ENCODE data around the gene ZIC2.

ZIC2 gene

DNA sequence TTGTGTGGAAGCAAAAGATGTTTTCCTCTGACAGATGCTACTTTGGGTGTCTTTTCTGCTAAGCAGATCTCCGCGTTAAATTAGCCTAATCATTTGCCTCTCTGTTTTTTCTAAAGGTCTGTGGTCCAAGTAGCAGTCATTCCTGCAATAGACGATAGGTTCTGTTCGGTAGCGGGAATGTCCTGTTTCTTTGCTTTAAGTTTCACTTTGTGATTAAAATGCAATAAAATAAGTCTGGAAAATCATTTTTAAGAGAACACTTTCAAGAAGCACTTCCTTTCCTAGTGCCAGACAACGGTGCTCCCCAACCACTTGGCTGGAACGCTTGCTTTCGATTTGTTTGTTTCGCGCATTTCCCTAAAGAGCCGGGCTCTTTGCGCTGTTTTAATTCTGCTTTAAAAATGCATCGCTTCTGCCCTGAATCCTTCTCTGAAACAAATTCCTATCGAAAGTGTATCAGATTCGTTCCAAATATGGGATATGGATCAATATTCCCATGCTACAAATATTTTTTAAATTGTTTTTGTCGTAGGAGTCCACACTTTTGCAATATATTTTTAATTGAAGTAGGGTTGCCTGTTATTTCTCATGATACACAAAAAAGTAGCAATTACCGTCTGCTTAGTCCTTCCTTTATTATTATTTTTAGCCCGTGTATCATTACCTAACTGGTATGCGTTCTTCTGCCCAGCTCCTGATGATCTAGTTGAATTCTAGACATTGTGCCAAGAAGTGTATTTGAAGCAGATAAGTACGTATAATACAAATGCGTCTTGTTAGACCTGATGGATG is 14.2 kb downstream of the ZIC2 start:
- H3K4me3 ChIP-seq (replicated peaks; ENCODE audit: low read depth, low read length) = no peak overlapping the region
- no peak for DNase-seq (ENCODE audit: extremely low read depth, insufficient read length)
- no peak for TF ChIP-seq CTCF (IDR thresholded peaks at IDR 0.05; ENCODE audit: insufficient read depth, low read length, poor library complexity, severe bottlenecking)
- H3K36me3 ChIP-seq (ENCODE audit: control insufficient read depth, insufficient read depth, low read length) = no peaks in the 10 kb centered on the region
- 0 out of 2 replicates have a peak, but pooled peaks cover 2% of the 10 kb centered on the region for H3K27me3 ChIP-seq (replicated peaks; ENCODE audit: control insufficient read depth, insufficient read depth, low read length)

- no peak for DNase-seq (ENCODE audit: extremely low read depth, insufficient read length)
- Histone ChIP-seq H3K4me3 (replicated peaks; ENCODE audit: low read depth, low read length) (no peak overlapping the region), H3K27me3 (replicated peaks; ENCODE audit: control insufficient read depth, insufficient read depth, low read length) (no peaks in the 10 kb centered on the region), H3K36me3 (ENCODE audit: control insufficient read depth, insufficient read depth, low read length) (no peaks in the 10 kb centered on the region)
- TF ChIP-seq CTCF (IDR thresholded peaks at IDR 0.05; ENCODE audit: insufficient read depth, low read length, poor library complexity, severe bottlenecking) = no peak
Observed at GRCh38 chr13:99996381-99996973, 14.9 kb downstream of the ZIC2 start.

DNA sequence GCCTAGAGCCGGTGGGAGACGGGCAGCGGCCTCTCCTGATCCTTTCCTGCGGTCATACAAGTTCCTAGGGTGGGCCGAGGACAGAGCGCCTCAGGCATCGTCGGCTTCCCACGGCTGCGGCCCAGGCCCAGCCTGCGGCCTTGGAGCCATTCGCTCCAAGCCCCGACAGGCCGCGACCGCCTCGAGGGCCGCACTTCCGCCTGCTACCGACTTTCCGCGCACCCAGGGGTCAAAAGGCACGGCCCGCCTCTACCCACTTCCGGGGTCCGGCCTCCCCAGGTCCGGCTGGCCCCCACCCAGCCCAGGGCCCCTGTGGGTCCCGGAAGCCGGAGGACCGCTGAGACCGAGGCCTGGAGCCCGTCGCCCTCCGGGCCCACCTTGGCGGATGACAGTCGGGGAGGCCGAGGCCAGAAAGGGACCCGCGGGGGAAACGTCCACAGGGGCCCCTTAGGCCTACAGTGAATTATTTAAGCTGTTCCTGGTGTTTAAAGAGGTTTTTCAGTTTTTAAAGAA is 16.2 kb downstream of the ZIC2 start:
- no peak for TF ChIP-seq CTCF (IDR thresholded peaks at IDR 0.05; ENCODE audit: insufficient read depth, low read length, poor library complexity, severe bottlenecking)
- Histone ChIP-seq H3K4me3 (replicated peaks; ENCODE audit: low read depth, low read length) (no peak overlapping the region), H3K27me3 (replicated peaks; ENCODE audit: control insufficient read depth, insufficient read depth, low read length) (no peaks in the 10 kb centered on the region), H3K36me3 (ENCODE audit: control insufficient read depth, insufficient read depth, low read length) (no peaks in the 10 kb centered on the region)
- DNase-seq (ENCODE audit: extremely low read depth, insufficient read length) = no peak

DNA sequence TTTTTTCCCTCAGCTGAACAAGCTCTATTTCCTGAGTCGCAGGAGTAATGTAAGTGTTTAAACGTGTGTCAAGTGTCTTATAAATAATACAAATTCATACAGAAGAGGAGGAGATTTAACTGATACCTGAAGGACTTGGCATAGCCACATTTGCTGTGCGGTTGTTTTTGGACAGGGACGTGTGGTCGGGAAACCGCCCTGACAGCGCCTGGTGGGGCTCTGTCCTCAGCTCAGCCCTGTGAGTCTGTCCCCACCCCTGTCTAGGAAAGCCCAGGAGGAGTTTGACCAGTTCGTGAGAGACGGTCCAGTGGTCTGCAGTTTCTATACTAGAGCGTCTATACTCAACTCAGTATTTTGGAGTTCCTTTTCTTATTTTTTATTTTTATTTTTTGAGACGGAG is 16.7 kb downstream of the ZIC2 start:
- TF ChIP-seq CTCF (IDR thresholded peaks at IDR 0.05; ENCODE audit: insufficient read depth, low read length, poor library complexity, severe bottlenecking) = no peak
- no peaks in the 10 kb centered on the region for H3K36me3 ChIP-seq (ENCODE audit: control insufficient read depth, insufficient read depth, low read length)
- no peak overlapping the region for H3K4me3 ChIP-seq (replicated peaks; ENCODE audit: low read depth, low read length)
- H3K27me3 ChIP-seq (replicated peaks; ENCODE audit: control insufficient read depth, insufficient read depth, low read length) = no peaks in the 10 kb centered on the region
- DNase-seq (ENCODE audit: extremely low read depth, insufficient read length) = no peak

DNA sequence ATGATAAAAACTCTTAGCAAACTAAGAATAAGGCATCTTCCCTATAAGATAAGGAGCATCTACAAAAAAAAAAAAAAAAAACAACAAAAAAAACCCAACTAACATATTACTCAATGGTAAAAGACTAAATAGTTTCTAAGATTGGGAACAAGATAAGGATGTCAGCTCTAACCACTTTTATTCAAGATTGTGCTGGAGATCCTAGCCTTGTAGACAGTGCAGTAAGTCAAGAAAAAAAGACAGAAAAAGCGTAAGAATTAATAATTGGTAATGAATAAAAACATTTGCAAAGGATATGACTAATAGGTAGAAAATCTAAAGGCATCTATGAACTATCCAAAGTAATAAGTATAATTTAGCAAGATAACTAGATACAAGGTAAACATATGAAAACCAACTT is 33.0 kb downstream of the ZIC2 start:
- no peaks in the 10 kb centered on the region for H3K36me3 ChIP-seq (ENCODE audit: control insufficient read depth, insufficient read depth, low read length)
- no peak overlapping the region for H3K4me3 ChIP-seq (replicated peaks; ENCODE audit: low read depth, low read length)
- TF ChIP-seq CTCF (IDR thresholded peaks at IDR 0.05; ENCODE audit: insufficient read depth, low read length, poor library complexity, severe bottlenecking) = no peak
- no peak for DNase-seq (ENCODE audit: extremely low read depth, insufficient read length)
- no peaks in the 10 kb centered on the region for H3K27me3 ChIP-seq (replicated peaks; ENCODE audit: control insufficient read depth, insufficient read depth, low read length)

Measured in GM06990 (cell line).